Subcutaneous adipose tissue (tissue), 4 donors: ENCODE results near the gene E2F4. TPM values are rescaled to one million over a fixed set of nuclear protein-coding genes. Genes with fewer than 3 reads are reported as not detected.

Experiments used
- CTCF ChIP-seq: fragments of 450-650 bp; IDR thresholded peaks from one replicate; pipeline ENCODE4 v1.5.1; 2016; ENCODE audit warnings: low read depth, mild to moderate bottlenecking, control low read depth, antibody characterized with exemption, moderate library complexity
- total RNA-seq, 4 donors: library from RNA; depleted of rRNA; stranded (reverse); fragments of >200 nt; gene quantifications; one replicate each; pipeline ENCODE4 v1.1.0, GENCODE V29; 2016

Gene E2F4
- total RNA-seq, 4 donors from 2014 or later = 48.1 to 70.8 (median 58.9) TPM

GRCh38 chr16:67226804-67227566 is 35.0 kb downstream of the E2F4 start, which contains the start of gene TMEM208:
Gene TMEM208 (plus strand): TSS chr16:67227130. CDS start chr16:67227219, 89 bp downstream.
- no peak for TF ChIP-seq CTCF

GRCh38 chr16:67227567-67227921 is 35.6 kb downstream of the E2F4 start:
- no peak for TF ChIP-seq CTCF

GRCh38 chr16:67228034-67228785 is 36.3 kb downstream of the E2F4 start:
- no peak for TF ChIP-seq CTCF

- no peak for TF ChIP-seq CTCF
These were observed 37.0 kb downstream of the E2F4 start for GRCh38 chr16:67228905-67229304.

GRCh38 chr16:67229906-67230808 is 38.2 kb downstream of the E2F4 start:
- TF ChIP-seq CTCF = no peak

- no peak for TF ChIP-seq CTCF
These were observed 39.1 kb downstream of the E2F4 start for GRCh38 chr16:67230809-67231660.
